ENCODE results near the gene TCF7L1. TPM values are rescaled to one million over a fixed set of nuclear protein-coding genes. Genes with fewer than 3 reads are reported as not detected.

TCF7L1 gene
- polyA plus RNA-seq, 10 donors: 31.2 to 48.0 (median 36.8) TPM

DNA sequence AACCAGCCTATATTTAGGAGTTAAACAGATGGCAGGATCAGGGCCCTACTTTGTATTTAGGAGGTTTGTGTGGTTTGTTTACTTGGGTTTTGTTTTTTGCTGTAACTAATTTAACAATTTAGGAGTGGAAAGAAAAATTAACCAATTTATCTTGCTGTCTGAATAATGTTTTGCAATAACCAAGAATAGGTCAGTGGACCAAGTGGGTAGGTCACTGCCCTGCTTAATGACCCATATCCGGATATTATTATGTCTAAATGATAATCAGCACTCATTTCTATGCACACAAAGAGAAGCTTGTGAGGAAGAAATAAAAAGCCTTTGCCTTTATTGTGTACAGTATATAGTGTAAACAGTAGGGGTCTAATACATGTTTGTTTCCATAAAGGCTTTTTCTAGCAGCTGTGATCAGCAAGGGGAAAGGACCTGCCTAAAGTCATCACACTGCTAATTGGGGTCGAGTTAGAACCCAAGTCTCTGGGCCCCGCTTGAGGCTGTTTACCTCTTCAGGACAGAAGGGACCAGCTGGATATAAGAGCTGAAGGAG lies 118.0 kb downstream of the TCF7L1 start:
- no peak for DNase-seq

- DNase-seq: no peak
Measured at GRCh38 chr2:85253890-85254289, 120.7 kb downstream of the TCF7L1 start.

DNA sequence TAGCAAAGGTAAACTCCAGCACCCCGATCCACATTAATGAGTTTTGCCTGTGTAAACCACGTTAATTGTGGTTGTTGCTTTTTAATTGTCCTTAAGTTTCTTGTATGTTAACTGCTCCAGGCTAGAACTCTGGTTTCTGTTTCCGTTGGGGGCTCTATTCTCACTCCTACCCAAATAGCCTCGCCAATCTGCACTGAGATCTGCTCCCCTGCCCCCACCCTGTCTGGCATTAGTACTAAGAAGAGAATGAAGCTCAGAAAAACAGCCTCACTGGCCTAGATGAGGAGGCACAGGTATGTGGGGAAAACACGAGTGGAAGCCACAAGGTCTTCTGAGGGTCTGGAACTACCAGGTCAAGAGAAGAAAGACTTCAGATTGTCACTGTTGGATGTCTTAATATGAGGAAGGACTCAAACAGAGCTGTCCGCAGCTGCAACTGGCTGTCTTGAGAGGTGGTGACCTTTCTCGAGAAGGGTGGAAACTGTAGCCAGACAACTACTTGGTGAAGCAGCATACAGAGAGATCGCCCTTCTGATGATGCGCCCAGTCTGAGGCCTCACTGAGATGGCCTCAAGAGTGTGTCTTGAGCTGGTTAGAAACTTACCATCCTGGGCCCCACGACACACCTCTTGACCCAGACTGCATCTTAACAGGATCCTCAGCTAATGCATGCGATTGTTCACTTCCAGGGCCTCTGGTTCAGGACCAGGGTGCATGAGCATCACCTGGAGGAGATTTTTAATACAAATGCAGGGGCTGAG lies 121.5 kb downstream of the TCF7L1 start:
- DNase-seq: peak in 1 of 3 donors; percentile 58

- DNase-seq: peak in 1 of 3 donors; percentile 72
Measured at GRCh38 chr2:85255456-85255812, 122.2 kb downstream of the TCF7L1 start.

DNA sequence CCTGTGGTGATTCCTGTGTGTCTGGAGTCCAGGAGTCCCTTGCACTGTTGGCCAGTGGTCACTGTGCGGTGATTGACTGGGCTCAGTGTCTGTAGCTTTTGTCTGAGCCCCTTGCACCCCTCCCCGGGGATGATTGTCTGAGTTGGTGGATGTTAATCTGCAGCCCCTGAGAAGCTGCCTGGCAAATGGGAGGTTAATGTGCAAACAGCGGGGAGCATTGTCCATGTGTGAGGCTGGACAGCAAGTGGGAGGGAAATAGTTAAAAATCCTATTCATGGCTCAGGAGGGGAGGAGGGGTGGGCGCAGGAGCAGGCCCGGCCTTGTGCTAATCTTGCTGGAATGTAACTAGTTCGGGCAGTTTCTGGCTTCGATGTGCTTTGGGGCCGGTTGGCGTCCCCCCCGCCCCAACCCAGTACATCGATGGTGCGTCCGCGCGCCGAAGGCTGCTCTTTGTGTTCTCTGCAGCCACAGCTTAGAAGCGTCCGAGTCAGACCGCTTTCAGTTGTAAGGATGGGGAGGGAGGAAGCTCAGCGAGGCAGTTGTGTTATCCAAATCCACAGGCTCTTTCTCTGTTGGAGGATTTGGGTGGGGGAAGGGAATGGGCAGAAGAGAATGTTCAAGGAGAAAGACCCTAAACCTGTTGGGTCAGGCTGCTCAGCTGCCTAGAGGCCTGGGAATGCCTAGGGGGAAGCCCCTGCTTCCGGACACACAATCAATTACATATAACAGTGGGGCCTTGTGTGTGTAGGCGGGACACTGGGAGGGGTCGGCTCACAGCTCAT lies 122.8 kb downstream of the TCF7L1 start:
- DNase-seq: peak; percentile 69 to 94 (median 72)

DNA sequence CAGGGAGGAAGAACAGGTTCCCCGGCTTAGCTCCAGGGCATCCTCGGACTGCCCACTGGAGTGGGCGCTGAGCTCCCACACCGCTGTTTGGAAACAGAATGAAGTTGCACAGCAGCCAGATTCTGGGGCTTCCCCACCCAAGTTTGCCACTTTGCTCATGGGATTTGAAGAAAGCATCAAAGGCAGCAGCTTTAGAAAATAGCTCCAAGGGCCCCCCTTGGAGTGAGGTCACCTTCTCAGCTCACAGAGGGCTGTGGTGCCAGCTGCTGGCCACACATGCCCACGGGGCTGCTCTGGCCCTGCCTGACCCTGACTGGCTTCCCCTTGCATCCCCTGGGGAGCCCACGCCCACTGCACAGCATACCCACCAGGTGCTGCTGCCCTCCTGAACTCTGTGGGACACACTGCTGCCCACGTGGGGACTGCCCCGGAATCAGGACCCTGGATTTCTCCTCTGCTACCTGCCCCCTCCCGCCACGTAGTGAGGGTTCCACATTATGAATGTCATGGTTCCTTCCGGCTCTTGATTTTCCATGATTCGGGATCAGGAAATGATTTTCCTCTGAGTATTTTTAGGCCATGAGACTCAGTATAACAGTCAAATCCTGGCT lies 124.3 kb downstream of the TCF7L1 start:
- peak in 2 of 3 donors; percentile 42 to 77 for DNase-seq

DNA sequence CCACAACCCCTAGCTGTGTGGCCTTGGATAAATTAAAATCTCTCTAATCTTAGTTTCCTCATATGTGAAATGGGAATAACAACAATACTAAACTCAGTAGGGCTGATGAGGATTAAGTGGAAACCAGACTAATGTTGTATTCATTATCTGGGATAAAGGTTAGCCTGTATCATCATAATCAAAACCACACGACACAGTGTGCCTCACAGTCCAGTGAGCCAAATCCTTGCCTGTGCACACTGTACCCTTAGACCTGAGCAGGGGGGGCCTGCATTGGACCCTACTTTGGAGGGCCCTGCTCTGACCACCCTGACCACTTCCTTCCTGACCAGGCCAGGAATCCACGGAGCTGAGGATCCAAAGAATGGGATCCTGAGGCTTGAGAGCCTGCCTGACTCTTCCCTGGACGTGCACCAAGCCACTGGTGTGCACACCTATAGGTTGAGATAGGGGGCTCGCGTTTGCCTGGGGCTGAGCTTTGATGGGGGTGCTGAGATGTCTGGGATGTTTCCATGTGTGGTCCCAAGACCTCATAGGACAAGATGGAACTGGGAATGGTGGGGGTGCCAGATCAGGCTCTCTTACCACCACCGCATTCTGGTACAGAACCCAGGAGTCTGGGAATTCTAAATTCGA lies 124.9 kb downstream of the TCF7L1 start:
- no peak for DNase-seq

DNA sequence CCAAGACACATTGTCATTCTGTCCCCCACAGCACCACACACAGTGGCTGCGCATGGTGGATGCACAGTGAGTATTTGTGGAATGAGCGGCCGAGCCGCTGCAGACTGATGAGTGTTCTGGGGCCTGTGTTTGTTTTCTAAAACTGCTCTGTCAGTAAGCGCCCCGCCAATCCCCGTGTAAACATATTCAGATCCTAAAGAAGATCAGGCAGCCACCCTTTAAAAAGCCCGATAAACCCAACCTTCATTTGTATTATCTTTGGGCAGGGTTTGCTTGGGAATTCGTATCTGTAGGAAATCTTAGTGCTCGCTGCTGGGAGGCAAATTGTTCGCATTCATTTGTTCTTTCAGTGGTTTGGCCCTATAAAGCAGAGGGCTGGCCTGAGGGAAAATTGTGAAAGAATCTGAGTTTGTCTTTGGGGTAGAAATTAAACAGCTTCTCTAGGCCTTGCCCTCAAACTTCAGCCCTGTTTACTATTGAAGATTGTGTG lies 126.0 kb downstream of the TCF7L1 start:
- peak in 2 of 3 donors; percentile 43 to 69 for DNase-seq

GRCh38 chr2:85259879-85260278 lies 126.7 kb downstream of the TCF7L1 start:
- DNase-seq: peak in 1 of 3 donors; percentile 40

DNA sequence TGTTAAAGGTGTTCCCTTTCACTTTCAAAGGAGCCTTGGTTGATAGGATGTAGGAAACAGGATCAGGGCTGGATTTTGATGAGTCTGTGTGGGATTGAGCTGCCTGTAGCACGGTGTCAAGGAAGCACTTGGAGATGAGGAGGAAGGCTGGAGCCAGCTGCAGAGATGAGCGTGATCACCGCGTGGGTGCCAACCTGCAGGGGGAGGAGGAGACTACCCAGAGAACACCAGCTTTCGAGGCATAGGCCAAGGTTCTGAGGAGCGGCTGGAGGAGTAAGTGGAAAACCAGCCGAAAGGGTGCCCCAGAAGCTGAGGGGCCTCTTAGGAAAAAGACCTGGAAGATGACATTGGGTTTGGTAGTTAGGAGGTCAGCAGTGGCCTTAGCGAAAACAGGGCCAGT lies 130.4 kb downstream of the TCF7L1 start:
- no peak for DNase-seq

GRCh38 chr2:85264471-85264870 lies 131.3 kb downstream of the TCF7L1 start:
- DNase-seq: peak in 1 of 3 donors; percentile 60

GRCh38 chr2:85265304-85265703 lies 132.1 kb downstream of the TCF7L1 start:
- peak; percentile 54 to 92 (median 87) for DNase-seq

- peak in 2 of 3 donors; percentile 74 to 78 for DNase-seq
Measured at GRCh38 chr2:85266146-85267041, 133.2 kb downstream of the TCF7L1 start.

DNA sequence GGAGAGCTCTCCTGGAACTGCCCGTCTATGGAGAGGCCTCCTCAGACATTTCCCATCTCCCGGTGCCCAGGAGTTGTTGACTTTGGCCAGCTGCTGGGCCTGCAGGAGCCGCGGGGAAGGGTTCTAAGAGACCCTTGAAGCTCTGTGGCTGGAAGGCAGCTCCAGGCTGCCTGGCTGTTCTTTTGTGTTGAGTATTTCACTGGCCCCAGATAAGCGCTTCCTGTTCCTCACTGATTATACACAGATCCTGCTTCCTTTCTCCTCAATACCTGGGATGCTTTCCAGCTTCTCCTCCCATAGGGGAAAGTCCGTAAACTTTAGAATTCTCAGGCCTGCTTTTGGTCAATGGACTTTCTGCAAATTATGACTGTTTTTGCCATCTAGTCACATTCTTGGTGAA lies 136.8 kb downstream of the TCF7L1 start:
- DNase-seq: peak in 2 of 3 donors; percentile 76 to 87

GRCh38 chr2:85272357-85272756 lies 139.2 kb downstream of the TCF7L1 start:
- DNase-seq: no peak

- DNase-seq: peak in 2 of 3 donors; percentile 64 to 74
Measured at GRCh38 chr2:85273738-85274731, 140.8 kb downstream of the TCF7L1 start.

DNA sequence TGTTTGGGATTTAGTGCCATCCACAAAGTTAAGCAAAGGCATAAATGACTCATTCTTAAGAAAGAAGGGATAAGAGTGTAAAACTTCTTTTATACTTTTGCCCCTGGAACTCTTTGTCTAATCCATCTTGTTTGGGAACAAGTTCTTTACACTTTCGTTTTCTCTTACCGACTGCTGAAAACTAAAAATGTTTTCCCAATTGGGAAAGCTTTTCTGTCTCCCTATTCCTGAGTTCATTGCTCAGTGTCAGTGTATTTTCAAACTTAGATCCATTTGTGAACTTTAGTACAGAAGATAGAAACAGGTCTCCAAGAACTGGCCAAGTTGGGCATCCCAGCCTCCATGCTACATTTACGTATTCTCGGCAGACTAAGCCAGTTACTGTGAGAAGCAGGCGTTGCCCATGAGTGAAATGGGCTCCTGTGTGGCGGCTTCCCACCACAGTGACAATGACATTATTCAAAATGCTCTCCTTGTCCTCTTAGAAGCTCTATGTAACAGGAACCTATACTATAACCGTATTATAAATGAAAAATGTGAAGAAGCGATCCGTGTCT lies 142.9 kb downstream of the TCF7L1 start:
- DNase-seq: peak in 1 of 3 donors; percentile 49

GRCh38 chr2:85276571-85277118 lies 143.5 kb downstream of the TCF7L1 start:
- DNase-seq: peak in 1 of 3 donors; percentile 54
